ENCODE data around the gene INCA1. TPM values are rescaled to one million over a fixed set of nuclear protein-coding genes. Genes with fewer than 3 reads are reported as not detected.

Gene INCA1
- total and polyA plus RNA-seq, 2 donors, result 0.24 to 1.5 TPM

- peak overlapping the region; percentile 47 to 97 for H3K27ac ChIP-seq (ENCODE audit: low read depth in 1 of 2, low read length in 1 of 2)
- peaks cover 11 to 33% of the 10 kb centered on the region in 2 donors for H3K4me1 ChIP-seq (ENCODE audit: control insufficient read depth in 2 of 2, insufficient read depth in 2 of 2, low read length in 2 of 2)
- H3K4me3 ChIP-seq (ENCODE audit: low read length in 2 of 2), result peak overlapping the region in 1 of 2 donors; percentile 92
- H3K27me3 ChIP-seq (ENCODE audit: control insufficient read depth in 2 of 2, insufficient read depth in 1 of 2, low read length in 1 of 2), result no peaks in the 10 kb centered on the region
- DNase-seq (ENCODE audit: low read depth in 6 of 9, low spot score in 9 of 9), result no peak
- 98% methylated on average over 15 of the region's 15 CpGs for WGBS
- H3K9me3 ChIP-seq (ENCODE audit: control insufficient read depth in 2 of 2, insufficient read depth in 1 of 2, low read length in 1 of 2), result peaks cover 0 to 5% of the 10 kb centered on the region in 2 donors
- peaks cover 27 to 48% of the 10 kb centered on the region in 2 donors for H3K36me3 ChIP-seq (ENCODE audit: control insufficient read depth in 2 of 2, insufficient read depth in 2 of 2, low read length in 1 of 2)
These were observed 28.2 kb downstream of the INCA1 start for GRCh38 chr17:4969047-4969550.

- Histone ChIP-seq H3K36me3 (ENCODE audit: control insufficient read depth in 2 of 2, insufficient read depth in 2 of 2, low read length in 1 of 2) (peaks cover 22 to 43% of the 10 kb centered on the region in 2 donors), H3K4me1 (ENCODE audit: control insufficient read depth in 2 of 2, insufficient read depth in 2 of 2, low read length in 2 of 2) (peaks cover 11 to 33% of the 10 kb centered on the region in 2 donors), H3K27ac (ENCODE audit: low read depth in 1 of 2, low read length in 1 of 2) (peak overlapping the region; percentile 87 to 97), H3K9me3 (ENCODE audit: control insufficient read depth in 2 of 2, insufficient read depth in 1 of 2, low read length in 1 of 2) (peaks cover 0 to 5% of the 10 kb centered on the region in 2 donors), H3K4me3 (ENCODE audit: low read length in 2 of 2) (peak overlapping the region; percentile 66 to 92), H3K27me3 (ENCODE audit: control insufficient read depth in 2 of 2, insufficient read depth in 1 of 2, low read length in 1 of 2) (no peaks in the 10 kb centered on the region)
- DNase-seq (ENCODE audit: low read depth in 6 of 9, low spot score in 9 of 9), result no peak
- WGBS, result 63% methylated on average over 23 of the region's 23 CpGs
These were observed 28.8 kb downstream of the INCA1 start for GRCh38 chr17:4968486-4969046.

GRCh38 chr17:4967539-4968485 is 29.5 kb downstream of the INCA1 start, which contains the start of gene SPAG7:
Gene SPAG7 (minus strand): TSS chr17:4967817. CDS start chr17:4967804, 13 bp downstream.
- Histone ChIP-seq H3K9me3 (ENCODE audit: control insufficient read depth in 2 of 2, insufficient read depth in 1 of 2, low read length in 1 of 2) (peaks cover 0 to 5% of the 10 kb centered on the region in 2 donors), H3K27me3 (ENCODE audit: control insufficient read depth in 2 of 2, insufficient read depth in 1 of 2, low read length in 1 of 2) (no peaks in the 10 kb centered on the region), H3K36me3 (ENCODE audit: control insufficient read depth in 2 of 2, insufficient read depth in 2 of 2, low read length in 1 of 2) (peaks cover 18 to 39% of the 10 kb centered on the region in 2 donors), H3K4me3 (ENCODE audit: low read length in 2 of 2) (peak within 1 kb of the TSS; percentile 66 to 92), H3K4me1 (ENCODE audit: control insufficient read depth in 2 of 2, insufficient read depth in 2 of 2, low read length in 2 of 2) (peaks cover 11 to 33% of the 10 kb centered on the region in 2 donors), H3K27ac (ENCODE audit: low read depth in 1 of 2, low read length in 1 of 2) (peak within 1 kb of the TSS; percentile 87 to 97)
- DNase-seq (ENCODE audit: low read depth in 6 of 9, low spot score in 9 of 9), result peak; percentile 92 to 98 (median 96)
- 1% methylated on average over 66 of the region's 66 CpGs for WGBS

DNA sequence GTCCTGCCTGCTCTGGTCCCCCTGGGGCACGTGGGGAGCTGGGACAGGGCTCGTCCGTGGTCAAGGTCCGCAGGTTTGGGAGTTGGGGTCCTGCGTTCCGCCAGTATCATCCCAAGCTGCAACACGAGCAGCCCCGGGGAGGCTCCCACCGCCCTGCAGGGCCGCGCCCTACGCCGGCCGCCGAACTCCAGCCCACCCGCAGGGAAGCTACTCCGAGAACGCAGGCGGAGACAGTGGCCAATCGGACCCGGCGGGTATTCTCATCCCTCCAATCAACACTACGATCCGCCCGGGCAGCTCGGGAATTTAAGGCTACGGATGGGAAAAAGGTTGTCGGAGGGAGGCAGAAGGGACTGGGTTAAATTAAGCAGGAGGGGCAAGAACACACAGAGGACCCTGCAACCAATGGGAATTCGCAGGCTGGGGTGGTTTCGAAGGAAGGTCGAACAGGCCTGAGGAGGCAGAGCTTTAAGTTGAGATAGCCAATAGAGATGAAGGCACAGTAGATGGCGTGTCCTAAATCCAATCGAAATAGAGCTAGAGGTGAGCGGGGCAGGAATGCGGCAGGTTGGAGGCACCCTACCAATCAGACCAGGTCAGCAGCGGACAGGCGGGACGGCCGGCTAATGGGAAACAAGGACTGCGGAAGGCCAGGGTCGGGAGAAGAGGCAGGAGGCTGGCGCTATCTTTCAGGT is 30.3 kb downstream of the INCA1 start:
- under 1% methylated on average over 42 of the region's 42 CpGs for WGBS
- H3K4me1 ChIP-seq (ENCODE audit: control insufficient read depth in 2 of 2, insufficient read depth in 2 of 2, low read length in 2 of 2), result peaks cover 11 to 33% of the 10 kb centered on the region in 2 donors

DNA sequence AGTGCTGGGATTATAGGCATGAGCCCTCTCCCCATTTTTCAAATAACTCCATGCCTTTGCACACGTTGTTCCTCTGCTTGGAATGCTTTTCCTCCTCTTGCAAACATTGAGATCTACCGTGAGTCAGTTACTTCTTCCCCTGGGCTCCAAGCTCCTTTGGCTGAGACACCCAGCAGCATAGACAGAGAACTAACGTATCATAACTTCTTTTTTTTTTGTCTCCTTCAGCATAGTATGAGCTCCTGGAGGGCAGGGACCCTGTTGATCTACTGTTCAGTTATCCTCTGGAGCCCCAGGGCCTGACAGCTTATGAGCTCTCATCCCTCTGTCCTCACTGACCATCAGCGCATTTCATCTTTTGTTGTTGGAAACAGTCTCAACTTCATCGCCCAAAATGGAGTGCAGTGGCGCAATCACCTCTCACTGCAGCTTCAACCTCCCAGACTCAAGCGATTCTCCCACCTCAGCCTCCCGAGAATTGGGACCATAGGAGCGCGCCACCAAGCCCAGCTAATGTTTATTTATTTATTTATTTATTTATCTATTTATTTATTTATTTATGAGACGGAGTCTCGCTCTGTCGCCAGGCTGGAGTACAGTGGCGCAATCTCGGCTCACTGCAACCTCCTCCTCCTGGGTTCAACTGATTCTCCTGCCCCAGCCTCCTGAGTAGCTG is 31.9 kb downstream of the INCA1 start:
- 98% methylated on average over 15 of the region's 15 CpGs for WGBS
- peaks cover 0 to 5% of the 10 kb centered on the region in 2 donors for H3K9me3 ChIP-seq (ENCODE audit: control insufficient read depth in 2 of 2, insufficient read depth in 1 of 2, low read length in 1 of 2)
- H3K36me3 ChIP-seq (ENCODE audit: control insufficient read depth in 2 of 2, insufficient read depth in 2 of 2, low read length in 1 of 2), result peaks cover 14 to 21% of the 10 kb centered on the region in 2 donors
- H3K4me1 ChIP-seq (ENCODE audit: control insufficient read depth in 2 of 2, insufficient read depth in 2 of 2, low read length in 2 of 2), result peaks cover 11 to 33% of the 10 kb centered on the region in 2 donors
- H3K27me3 ChIP-seq (ENCODE audit: control insufficient read depth in 2 of 2, insufficient read depth in 1 of 2, low read length in 1 of 2), result no peaks in the 10 kb centered on the region
- DNase-seq (ENCODE audit: low read depth in 6 of 9, low spot score in 9 of 9), result no peak
- H3K27ac ChIP-seq (ENCODE audit: low read depth in 1 of 2, low read length in 1 of 2), result no peak overlapping the region
- no peak overlapping the region for H3K4me3 ChIP-seq (ENCODE audit: low read length in 2 of 2)

More for the DNA sequence above, 30.3 kb downstream of the INCA1 start:
- no peaks in the 10 kb centered on the region for H3K27me3 ChIP-seq (ENCODE audit: control insufficient read depth in 2 of 2, insufficient read depth in 1 of 2, low read length in 1 of 2)
- peak overlapping the region; percentile 85 to 97 for H3K27ac ChIP-seq (ENCODE audit: low read depth in 1 of 2, low read length in 1 of 2)
- peak; percentile 86 to 98 (median 94) for DNase-seq (ENCODE audit: low read depth in 6 of 9, low spot score in 9 of 9)
- H3K4me3 ChIP-seq (ENCODE audit: low read length in 2 of 2), result peak overlapping the region; percentile 66 to 92
- peaks cover 0 to 5% of the 10 kb centered on the region in 2 donors for H3K9me3 ChIP-seq (ENCODE audit: control insufficient read depth in 2 of 2, insufficient read depth in 1 of 2, low read length in 1 of 2)
- H3K36me3 ChIP-seq (ENCODE audit: control insufficient read depth in 2 of 2, insufficient read depth in 2 of 2, low read length in 1 of 2), result peaks cover 10 to 31% of the 10 kb centered on the region in 2 donors

DNA sequence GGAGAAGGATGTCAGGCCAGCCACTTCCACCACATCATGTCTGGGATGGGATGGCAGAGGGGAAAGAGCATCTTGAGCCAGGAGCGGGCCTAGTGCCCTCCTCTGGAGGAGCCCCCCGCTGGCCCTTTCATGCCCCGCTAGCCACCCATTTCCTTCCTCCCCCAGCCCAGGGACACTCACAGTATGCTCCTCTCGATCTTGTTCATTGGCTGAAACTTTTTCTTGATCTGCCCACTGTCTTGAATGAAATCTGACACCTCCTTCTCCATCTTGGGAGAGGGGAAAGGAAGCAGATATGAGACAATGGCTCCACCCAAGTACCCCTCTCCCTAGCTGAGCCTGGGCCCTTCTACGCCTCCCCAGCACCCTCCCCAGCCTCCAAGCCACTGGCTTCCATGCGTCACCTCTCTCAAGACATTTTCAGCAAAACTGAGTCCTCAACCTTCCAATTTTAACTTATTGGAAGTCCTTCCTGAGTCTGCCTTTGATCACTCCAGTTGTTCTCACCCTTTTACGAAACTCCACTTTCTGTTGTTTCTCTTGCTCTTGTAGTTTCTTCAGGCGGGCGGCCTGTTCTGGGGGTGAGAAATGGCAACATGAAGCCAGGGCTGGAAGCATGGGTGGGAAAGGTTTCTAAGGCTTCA is 36.9 kb downstream of the INCA1 start:
- Histone ChIP-seq H3K27me3 (ENCODE audit: control insufficient read depth in 2 of 2, insufficient read depth in 1 of 2, low read length in 1 of 2) (no peaks in the 10 kb centered on the region), H3K4me3 (ENCODE audit: low read length in 2 of 2) (no peak overlapping the region), H3K4me1 (ENCODE audit: control insufficient read depth in 2 of 2, insufficient read depth in 2 of 2, low read length in 2 of 2) (peaks cover 0 to 1% of the 10 kb centered on the region in 2 donors), H3K27ac (ENCODE audit: low read depth in 1 of 2, low read length in 1 of 2) (no peak overlapping the region), H3K9me3 (ENCODE audit: control insufficient read depth in 2 of 2, insufficient read depth in 1 of 2, low read length in 1 of 2) (no peaks in the 10 kb centered on the region), H3K36me3 (ENCODE audit: control insufficient read depth in 2 of 2, insufficient read depth in 2 of 2, low read length in 1 of 2) (peaks cover 23 to 28% of the 10 kb centered on the region in 2 donors)
- no peak for DNase-seq (ENCODE audit: low read depth in 6 of 9, low spot score in 9 of 9)
- WGBS, result 93% methylated on average over 9 of the region's 9 CpGs

- 97% methylated on average over 18 of the region's 18 CpGs for WGBS
- no peaks in the 10 kb centered on the region for H3K9me3 ChIP-seq (ENCODE audit: control insufficient read depth in 2 of 2, insufficient read depth in 1 of 2, low read length in 1 of 2)
- H3K4me3 ChIP-seq (ENCODE audit: low read length in 2 of 2), result no peak overlapping the region
- no peaks in the 10 kb centered on the region for H3K27me3 ChIP-seq (ENCODE audit: control insufficient read depth in 2 of 2, insufficient read depth in 1 of 2, low read length in 1 of 2)
- no peak for DNase-seq (ENCODE audit: low read depth in 6 of 9, low spot score in 9 of 9)
- no peak overlapping the region for H3K27ac ChIP-seq (ENCODE audit: low read depth in 1 of 2, low read length in 1 of 2)
- peaks cover 23 to 24% of the 10 kb centered on the region in 2 donors for H3K36me3 ChIP-seq (ENCODE audit: control insufficient read depth in 2 of 2, insufficient read depth in 2 of 2, low read length in 1 of 2)
- no peaks in the 10 kb centered on the region for H3K4me1 ChIP-seq (ENCODE audit: control insufficient read depth in 2 of 2, insufficient read depth in 2 of 2, low read length in 2 of 2)
These were observed 37.9 kb downstream of the INCA1 start for GRCh38 chr17:4959261-4959965.
